Ovary (tissue), 9 donors: Measurements from ENCODE around the gene CYTH1. TPM values are rescaled to one million over a fixed set of nuclear protein-coding genes. Genes with fewer than 3 reads are reported as not detected.

Source experiments
- DNase-seq, 5 donors: peaks; one replicate each; pipeline ENCODE4 v3.0.0-alpha.2; 2019 to 2020
- H3K27ac ChIP-seq, 2 donors: fragments of 200-600 bp; one replicate each; pipeline versions ENCODE4 v1.5.1 to v1.8.0; 2019 to 2022
- H3K27me3 ChIP-seq: fragments of 200-600 bp; one replicate; pipeline ENCODE4 v1.8.0; 2022
- H3K36me3 ChIP-seq: fragments of 200-600 bp; sonication (generic); one replicate; pipeline ENCODE4 v1.5.1; 2019
- H3K4me1 ChIP-seq: one replicate; pipeline ENCODE4 v1.8.1; 2013; ENCODE audit warnings: mild to moderate bottlenecking, moderate library complexity; ENCODE audit not compliant: insufficient read depth
- H3K4me3 ChIP-seq: fragments of 200-600 bp; sonication (generic); one replicate; pipeline ENCODE4 v1.5.1; 2017
- H3K9me3 ChIP-seq, 2 donors: fragments of 200-600 bp in 1 of 2; sonication (generic) in 1 of 2; one replicate each; pipeline versions ENCODE4 v1.5.1 to v1.8.1; 2013 to 2019; ENCODE audit warnings: mild to moderate bottlenecking in 1 of 2, moderate library complexity in 1 of 2
- EP300 ChIP-seq: sonication (generic); formaldehyde crosslinking; IDR thresholded peaks from one replicate; pipeline ENCODE4 v1.6.1; 2017; ENCODE audit warnings: antibody characterized with exemption
- POLR2A ChIP-seq: fragments of 450-650 bp; IDR thresholded peaks from one replicate; pipeline ENCODE4 v1.6.1; 2017; ENCODE audit warnings: antibody characterized with exemption, mild to moderate bottlenecking, moderate library complexity
- WGBS, 3 donors: extraction: QIAGEN DNeasy Blood & Tissue Kit in 1 of 3; methylation state at CpG; one replicate each; pipeline versions ENCODE4 v1.1.5 to v1.1.7; 2013 to 2017; 5-methylcytosine and 5-hydroxymethylcytosine counted together
- intact Hi-C, 4 donors: fragments of 100-400 bp; cut with DNase I; formaldehyde crosslinking; loops; one replicate each; pipeline versions ENCODE4 v1.11.0 to v1.15.1; 2022 to 2023
- polyA plus RNA-seq, 2 donors: library from polyadenylated mRNA; stranded (reverse); fragments of 200-250 nt in 1 of 2; fragments of 350-450 nt in 1 of 2; fragmentation: Illumina TruSeq in 1 of 2; extraction: RNeasy Lipid Tissue Mini Kit (QIAGEN cat#74804) in 1 of 2; gene quantifications; one replicate each; pipeline ENCODE4 v1.2.3, GENCODE V29; 2013 to 2014
- total RNA-seq, 7 donors: library from RNA; depleted of rRNA in 2 of 7; stranded (reverse); fragments of >200 nt in 2 of 7; fragmentation: NEBNext Ultra II Directional in 3 of 7; extraction: Animal tissue kit (Norgen Biotek cat#: 25700) in 3 of 7; gene quantifications; one replicate each; pipeline versions ENCODE4 v1.1.0 to v1.2.4, GENCODE V29; 2016 to 2023
- TF ChIP-seq, protein P1 (sequence below), 3 donors: fragments of 450-650 bp in 2 of 3; fragments of 200-600 bp in 1 of 3; IDR thresholded peaks; one replicate each; pipeline versions ENCODE4 v1.5.1 to v1.8.0; 2016 to 2022; ENCODE audit warnings: antibody characterized with exemption in 3 of 3, mild to moderate bottlenecking in 1 of 3
- donor health status: DM: no; HTN: no; CAD: no; lungs with moderate emphysema.
- donor health status: DM: no; HTN: no; CAD: no.
- donor health status: Bipolar disorder and iron deficiency.
- donor health status: DM: yes; HTN: yes; CAD: no.
- donor health status: DM: no; HTN: no; CAD: no.
- donor health status: DM: yes; HTN: yes; CAD: no.

The CYTH1 gene
- total and polyA plus RNA-seq, 9 donors, result 15.1 to 35.3 (median 24.4) TPM

DNA sequence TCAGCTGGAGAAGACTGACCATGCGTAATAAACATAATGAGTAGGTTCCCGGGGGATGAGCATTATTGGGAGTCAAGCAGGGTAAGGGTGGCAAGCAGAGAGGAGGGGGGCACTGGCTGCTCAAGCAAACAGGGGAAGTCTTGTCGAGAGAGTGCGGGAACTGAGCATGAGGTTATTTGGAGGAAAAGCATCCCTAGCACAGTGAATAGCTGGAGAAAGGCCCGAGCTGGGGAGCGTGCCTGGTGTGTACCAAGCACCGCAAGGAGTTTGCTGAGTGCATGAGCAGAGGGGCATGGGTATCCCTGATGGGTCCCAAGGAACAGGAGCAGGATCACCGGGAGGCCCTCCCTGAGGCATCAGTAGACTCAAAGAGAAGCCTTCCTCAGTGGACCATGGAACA, 17.2 kb downstream of the CYTH1 start:
- Histone ChIP-seq H3K27me3 (no peaks in the 10 kb centered on the region), H3K4me3 (no peak overlapping the region), H3K9me3 (no peaks in the 10 kb centered on the region), H3K27ac (no peak overlapping the region), H3K36me3 (no peaks in the 10 kb centered on the region), H3K4me1 (peaks cover 4% of the 10 kb centered on the region)
- 93 to 95% (median 94%) methylated on average over 8 of the region's 8 CpGs for WGBS, 3 donors
- intact Hi-C loops, result no loop called here
- no peak for DNase-seq
- TF ChIP-seq, protein P1, sequence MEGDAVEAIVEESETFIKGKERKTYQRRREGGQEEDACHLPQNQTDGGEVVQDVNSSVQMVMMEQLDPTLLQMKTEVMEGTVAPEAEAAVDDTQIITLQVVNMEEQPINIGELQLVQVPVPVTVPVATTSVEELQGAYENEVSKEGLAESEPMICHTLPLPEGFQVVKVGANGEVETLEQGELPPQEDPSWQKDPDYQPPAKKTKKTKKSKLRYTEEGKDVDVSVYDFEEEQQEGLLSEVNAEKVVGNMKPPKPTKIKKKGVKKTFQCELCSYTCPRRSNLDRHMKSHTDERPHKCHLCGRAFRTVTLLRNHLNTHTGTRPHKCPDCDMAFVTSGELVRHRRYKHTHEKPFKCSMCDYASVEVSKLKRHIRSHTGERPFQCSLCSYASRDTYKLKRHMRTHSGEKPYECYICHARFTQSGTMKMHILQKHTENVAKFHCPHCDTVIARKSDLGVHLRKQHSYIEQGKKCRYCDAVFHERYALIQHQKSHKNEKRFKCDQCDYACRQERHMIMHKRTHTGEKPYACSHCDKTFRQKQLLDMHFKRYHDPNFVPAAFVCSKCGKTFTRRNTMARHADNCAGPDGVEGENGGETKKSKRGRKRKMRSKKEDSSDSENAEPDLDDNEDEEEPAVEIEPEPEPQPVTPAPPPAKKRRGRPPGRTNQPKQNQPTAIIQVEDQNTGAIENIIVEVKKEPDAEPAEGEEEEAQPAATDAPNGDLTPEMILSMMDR (IDR thresholded peaks at IDR 0.05), result no peak
- TF ChIP-seq EP300 (no peak), POLR2A (no peak)

DNA sequence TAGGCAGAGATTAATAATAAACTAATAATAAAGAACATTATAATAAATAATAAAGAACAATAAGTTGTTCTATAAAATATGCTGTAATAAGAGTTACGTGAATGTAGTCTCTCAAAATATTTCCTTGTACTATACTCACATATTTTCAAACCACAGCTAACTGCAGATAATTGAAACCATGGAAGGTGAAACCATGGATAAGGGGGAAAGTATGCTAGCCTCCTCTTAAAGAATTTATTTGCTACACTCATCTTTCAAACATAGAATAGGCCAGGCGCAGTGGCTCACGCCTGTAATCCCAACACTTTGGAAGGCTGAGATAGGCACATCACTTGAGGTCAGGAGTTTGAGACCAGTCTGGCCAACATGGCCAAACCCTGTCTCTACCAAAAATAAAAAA, 18.5 kb downstream of the CYTH1 start:
- TF ChIP-seq EP300, result no peak
- no peak for TF ChIP-seq POLR2A
- TF ChIP-seq, protein P1 (IDR thresholded peaks at IDR 0.05), result no peak
- no peak for DNase-seq
- H3K36me3 ChIP-seq, result no peaks in the 10 kb centered on the region
- peaks cover 13% of the 10 kb centered on the region for H3K4me1 ChIP-seq
- no peaks in the 10 kb centered on the region for H3K27me3 ChIP-seq
- intact Hi-C loops, result no loop called here
- no peak overlapping the region for H3K27ac ChIP-seq
- no peak overlapping the region for H3K4me3 ChIP-seq
- 85 to 91% (median 91%) methylated on average over 3 of the region's 3 CpGs for WGBS, 3 donors
- H3K9me3 ChIP-seq, result no peaks in the 10 kb centered on the region

DNA sequence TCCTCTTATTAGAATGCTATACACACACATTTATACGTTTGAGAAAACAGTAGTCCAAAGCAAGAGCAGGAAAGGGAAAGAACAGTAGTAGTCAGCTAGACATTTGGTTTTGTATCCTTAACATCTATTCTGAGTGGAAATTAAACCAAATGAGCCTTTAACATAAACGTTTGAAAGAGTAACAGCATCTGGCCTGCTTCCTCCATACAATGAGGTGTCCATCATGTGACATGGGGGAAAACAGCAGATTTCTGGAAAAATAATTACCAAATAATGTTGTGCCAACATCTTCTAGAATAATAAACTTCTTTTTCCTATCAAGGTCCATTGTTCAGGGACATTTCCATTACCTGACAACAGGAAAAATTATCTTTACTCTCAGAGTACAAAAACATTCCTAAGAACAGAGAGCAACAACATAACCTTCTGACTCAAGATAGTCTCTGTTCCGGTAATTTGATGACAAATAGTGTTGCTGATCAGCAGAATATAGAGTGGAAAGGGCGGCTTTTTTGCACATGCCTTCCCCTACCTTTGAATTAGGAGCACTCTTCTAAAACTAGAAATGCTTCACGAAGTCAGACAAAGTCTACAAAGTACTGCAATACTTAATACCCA, 20.2 kb downstream of the CYTH1 start:
- intact Hi-C loops, result no loop called here
- WGBS, 3 donors, result 27 to 38% (median 29%) methylated on average over 5 of the region's 5 CpGs
- TF ChIP-seq, protein P1 (IDR thresholded peaks at IDR 0.05), result no peak
- TF ChIP-seq POLR2A (no peak), EP300 (no peak)

DNA sequence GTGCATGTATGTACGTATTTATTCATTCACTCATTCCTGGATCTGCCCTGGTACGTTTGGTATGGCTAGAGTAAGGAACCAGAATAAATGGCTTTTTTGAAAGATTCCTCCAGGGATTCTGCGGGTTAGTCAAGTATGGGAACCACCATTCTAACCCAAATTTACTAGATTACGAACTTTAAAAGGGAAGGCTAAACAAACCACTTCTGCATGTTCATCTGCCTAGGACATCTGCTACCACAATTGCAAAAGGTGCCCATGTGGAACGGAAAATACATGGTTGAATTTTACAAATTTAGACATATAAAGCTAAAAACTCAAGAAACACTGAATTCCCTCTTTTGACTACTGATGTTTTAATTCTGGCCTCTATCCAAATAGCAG, 22.1 kb downstream of the CYTH1 start:
- WGBS, 3 donors, result 83 to 93% (median 91%) methylated on average over 5 of the region's 5 CpGs
- intact Hi-C loops, result no loop called here
- no peak overlapping the region for H3K4me3 ChIP-seq
- H3K9me3 ChIP-seq, result no peaks in the 10 kb centered on the region
- H3K36me3 ChIP-seq, result no peaks in the 10 kb centered on the region
- TF ChIP-seq EP300, result no peak
- TF ChIP-seq, protein P1 (IDR thresholded peaks at IDR 0.05), result no peak
- no peak for TF ChIP-seq POLR2A
- H3K4me1 ChIP-seq, result peaks cover 12% of the 10 kb centered on the region
- DNase-seq, result no peak
- no peak overlapping the region for H3K27ac ChIP-seq
- no peaks in the 10 kb centered on the region for H3K27me3 ChIP-seq

More for the DNA sequence above, 20.2 kb downstream of the CYTH1 start:
- peaks cover 13% of the 10 kb centered on the region for H3K4me1 ChIP-seq
- H3K4me3 ChIP-seq, result no peak overlapping the region
- no peak overlapping the region for H3K27ac ChIP-seq
- no peaks in the 10 kb centered on the region for H3K9me3 ChIP-seq
- no peaks in the 10 kb centered on the region for H3K27me3 ChIP-seq
- no peak for DNase-seq
- H3K36me3 ChIP-seq, result no peaks in the 10 kb centered on the region
